Activated CD4-positive, alpha-beta T cell treated with anti-CD3 and anti-CD28 coated beads, Interleukin-2, amount 50 U/mL, for 24 hours (primary cell): Measurements from ENCODE around the gene MAP1LC3B2.

ENCODE experiments used
- DNase-seq, 2 donors: peaks; one replicate each; pipeline ENCODE4 v3.0.0-alpha.2; 2020; ENCODE audit warnings: low read depth in 1 of 2, low spot score in 1 of 2

The MAP1LC3B2 gene

DNA sequence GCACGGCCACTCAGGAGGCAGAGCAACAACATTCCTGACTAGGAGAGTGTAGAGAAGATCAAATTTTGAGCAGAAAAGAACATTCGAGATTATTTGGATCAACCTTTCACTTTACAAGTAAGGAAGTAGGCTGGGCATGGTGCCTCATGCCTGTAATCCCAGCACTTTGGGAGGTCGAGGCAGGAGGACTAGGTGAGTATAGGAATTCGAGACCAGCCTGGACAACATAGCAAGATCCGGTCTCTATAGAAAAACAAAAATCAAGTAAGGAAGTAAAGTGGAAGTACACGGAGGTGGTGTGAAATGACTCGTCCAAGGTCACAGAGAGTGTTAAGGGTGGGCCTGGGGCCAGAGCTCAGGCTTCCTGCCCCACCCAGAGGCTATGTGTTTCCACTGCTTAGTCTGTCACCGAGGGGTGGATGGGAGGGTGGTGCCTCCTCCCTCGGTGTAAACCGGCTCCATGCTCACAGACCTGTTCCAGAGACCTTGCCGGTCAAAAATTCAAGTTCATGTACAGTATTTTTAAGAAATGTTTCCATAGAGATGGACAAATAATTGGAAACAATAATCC lies 51.9 kb downstream of the MAP1LC3B2 start:
- DNase-seq, result no peak

DNA sequence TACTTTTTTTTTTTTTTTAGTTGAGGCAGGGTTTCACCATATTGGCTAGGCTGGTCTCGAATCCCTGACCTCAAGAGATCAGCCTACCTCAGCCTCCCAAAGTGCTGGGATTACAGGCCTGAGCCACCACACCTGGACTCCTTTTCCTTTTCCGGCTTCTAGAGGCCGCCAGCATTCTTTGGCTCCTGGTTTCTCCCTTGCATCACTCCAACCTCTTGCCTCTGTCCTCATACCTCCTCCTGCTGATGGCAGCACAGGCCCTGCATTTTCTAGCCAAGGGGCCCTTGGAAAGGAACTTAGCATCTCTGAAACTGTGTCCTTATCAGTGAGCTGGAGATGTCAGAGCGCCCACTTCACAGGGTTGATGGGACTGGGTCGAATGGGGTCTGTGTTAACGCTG lies 53.3 kb downstream of the MAP1LC3B2 start:
- no peak for DNase-seq

DNA sequence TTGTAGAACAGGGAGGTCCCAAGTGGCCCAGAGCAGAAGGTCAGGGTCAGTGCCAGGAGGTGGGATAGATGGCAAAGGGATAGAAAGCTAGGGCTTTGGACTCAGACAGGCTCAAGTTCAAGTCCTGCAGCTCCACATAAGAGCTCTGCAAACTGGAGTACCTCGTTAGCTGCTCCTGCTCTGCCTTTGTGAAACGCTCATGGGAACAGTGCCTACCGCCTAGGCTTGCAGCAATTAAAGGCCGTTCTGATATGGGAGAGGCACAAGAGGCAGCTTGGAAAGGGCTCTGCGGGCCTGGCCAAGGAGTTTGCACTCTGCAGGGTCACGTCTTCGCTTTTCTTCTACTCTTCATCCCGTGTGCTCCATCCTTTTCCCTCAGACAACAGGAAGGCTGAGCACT lies 54.1 kb downstream of the MAP1LC3B2 start:
- DNase-seq, result no peak

DNA sequence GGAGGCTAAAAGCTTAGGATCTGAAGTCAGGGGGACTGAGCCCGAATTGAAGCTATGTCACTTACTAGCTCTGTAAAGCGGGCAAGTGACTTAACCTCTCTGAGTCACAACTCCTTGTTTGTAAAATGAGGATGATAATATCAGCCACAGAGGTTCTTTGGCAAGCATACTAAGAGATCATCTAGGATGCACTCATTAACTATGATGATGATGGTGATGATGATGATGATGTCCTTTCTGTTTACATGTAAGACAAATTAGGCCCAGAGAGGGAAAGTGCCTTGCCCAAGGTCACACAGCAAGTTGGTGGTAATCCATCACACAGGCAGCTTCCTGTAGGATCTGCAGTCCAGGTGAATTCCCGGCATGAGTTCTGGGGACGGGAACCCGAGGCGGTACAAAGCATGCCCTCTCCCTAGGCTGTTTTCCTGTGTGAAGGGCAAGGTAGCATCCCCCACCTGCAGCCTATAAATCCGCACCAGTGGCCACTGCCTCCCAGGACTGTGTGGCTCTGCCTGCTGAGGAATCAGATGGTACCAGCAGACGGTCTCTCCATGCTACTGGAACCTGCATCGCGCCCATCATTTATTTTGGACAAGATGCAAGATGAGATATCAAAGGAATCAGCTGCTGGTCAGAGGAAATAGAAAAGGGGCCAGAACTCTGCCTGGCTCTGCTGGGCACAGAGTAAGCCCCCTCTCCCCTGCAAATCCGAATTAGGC lies 55.2 kb downstream of the MAP1LC3B2 start:
- DNase-seq, result no peak

DNA sequence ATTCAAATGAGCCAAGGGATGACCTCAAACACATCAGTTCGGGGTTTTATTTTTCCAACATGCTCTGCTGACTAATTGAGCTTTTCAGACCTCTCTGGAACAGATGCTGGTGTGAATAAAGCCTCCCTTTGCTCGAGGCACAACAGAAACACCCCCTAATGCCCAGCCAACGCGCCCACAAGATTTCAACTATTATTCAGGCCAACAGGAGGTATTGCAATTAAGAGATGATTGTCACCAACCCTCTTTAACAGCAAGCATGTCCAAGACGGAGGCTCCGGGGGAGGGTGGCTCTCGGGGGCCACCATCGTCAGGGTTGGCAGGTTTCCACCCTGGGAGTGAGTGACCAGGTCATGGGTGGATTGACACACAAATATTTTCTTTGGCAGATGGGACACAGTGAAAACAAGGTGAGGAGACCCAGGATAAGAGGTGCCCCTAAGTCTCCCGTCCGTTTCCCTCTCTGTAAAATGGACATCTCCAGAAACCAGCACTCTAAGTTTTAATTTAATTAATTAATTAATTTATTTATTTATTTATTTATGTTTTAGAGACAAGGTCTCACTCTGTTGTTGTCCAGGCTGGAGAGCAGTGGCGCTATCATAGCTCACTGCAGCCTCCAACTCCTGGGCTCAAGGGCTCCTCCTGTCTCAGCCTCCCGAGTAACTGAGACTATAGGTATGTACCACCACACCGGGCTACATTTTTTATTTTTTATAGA lies 56.1 kb downstream of the MAP1LC3B2 start:
- DNase-seq, result no peak

DNA sequence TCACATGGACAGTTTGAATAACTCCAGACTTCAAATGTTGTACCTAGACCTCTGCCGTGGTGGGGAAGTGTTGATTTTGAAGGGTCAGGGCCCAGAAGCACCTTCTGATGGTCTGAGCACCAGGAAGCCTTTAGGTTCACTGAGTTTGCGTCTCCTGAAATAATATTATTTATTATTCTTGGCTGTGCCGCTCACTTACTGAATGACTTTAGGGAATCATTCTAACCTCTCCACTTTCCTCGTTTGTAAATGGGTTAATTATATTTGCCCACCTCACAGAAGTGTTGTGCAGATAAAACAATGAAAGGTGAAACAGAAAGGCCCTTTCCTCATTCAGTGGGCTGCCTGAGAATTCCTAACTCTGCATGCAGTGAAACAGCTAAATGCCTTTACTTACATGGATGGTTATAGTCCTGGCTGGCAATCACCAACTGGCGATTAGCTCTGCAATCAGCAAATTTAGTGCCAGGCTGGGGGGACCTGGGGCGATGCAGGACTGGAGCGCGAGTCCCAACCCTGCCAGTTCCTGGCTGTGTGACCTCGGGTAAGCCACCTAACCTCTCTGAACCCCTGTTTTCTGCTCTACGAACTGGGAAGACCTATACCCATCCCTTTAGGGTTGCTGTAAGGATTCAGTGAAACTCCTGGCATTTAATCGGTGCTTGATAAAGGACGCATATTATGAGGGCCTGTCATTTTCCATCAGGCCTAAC lies 57.5 kb downstream of the MAP1LC3B2 start:
- DNase-seq, result no peak

DNA sequence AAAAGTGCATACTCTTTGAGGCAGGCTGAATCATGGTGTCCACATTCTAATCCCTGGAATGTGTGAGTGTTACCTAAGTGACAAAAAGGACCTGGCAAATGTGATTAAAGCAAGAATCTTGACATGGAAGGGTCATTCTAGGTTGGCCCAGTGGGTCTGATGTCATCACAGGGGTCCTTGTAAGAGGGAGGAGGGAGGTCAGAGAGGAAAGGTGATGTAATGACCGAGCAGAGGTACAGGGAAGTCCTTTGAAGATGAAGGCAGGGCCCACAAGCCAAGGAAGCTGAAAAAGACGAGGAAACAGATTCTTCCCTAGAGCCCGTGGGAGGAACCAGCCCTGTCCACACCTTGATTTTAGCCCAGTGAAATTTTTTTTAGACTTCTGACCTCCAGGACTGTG lies 60.1 kb downstream of the MAP1LC3B2 start:
- DNase-seq, result no peak

DNA sequence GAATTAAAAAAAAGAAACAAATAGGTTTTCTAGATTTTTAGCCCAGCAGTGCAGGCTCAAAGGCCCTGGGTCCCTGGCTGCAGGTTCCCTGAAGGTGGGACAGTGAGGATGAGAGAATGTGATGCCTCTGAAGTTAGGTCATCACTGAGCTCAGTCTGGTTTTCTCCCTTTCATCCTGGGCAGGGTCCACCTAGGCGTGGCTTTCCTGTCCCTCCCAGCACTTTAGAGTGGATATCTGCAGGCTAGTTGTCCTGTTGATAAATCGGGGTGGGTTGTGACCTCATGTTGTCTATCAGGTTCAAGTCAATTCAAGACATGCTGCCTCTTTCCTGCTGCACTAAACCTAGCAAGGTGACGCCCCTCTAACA lies 60.9 kb downstream of the MAP1LC3B2 start:
- DNase-seq, result no peak

DNA sequence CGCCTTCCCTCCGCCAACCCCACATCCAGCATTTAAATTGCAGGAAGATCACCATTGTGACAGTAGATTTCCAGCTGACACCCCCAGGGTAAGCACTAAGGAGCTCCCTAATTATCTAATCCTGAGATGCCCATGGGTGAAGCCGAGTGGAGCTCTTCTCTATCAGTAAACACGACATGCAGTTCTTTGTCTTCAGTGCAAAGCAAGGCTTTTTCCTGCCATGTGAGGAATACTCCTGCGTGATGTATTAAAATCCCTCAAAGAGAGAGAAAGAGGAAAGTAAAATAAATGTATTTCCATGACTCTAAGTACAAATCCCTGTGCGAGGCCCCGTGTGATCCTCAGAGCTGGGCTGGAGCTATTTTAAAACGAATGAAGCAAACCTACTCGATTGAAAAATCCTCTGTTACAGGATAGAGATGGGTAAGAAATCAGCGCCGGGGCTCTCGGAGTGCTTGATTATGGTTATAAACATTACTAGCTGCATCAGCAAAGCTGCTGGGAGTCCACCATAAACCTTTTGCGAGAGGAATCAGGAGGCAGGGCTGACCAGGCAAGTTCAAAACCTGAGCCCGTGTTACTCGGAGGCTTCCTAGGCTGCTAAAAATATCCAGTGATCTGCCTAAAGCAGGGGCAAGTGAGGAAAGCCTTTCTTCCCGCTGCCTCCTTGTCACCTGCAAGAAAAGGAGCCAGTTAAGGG lies 61.5 kb downstream of the MAP1LC3B2 start:
- DNase-seq, result no peak

DNA sequence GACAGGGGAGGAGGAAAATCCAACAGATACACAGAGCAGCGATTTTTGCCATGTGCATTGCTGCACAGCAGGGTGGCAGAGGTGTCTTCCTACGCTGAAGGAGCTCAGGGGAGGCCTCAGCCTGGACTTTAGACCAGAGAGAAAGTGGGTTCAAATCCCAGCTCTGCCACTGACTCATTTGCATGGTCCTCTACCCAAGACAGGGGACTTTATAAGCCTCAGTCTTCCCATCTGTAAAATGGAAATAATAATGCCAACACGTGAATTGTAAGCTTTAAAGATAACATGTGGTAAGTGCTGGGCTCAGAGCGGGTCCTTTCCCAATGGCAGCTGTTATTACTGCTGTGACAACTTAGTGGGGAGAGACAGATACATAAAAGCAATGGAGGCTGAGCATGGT lies 62.0 kb downstream of the MAP1LC3B2 start:
- no peak for DNase-seq

DNA sequence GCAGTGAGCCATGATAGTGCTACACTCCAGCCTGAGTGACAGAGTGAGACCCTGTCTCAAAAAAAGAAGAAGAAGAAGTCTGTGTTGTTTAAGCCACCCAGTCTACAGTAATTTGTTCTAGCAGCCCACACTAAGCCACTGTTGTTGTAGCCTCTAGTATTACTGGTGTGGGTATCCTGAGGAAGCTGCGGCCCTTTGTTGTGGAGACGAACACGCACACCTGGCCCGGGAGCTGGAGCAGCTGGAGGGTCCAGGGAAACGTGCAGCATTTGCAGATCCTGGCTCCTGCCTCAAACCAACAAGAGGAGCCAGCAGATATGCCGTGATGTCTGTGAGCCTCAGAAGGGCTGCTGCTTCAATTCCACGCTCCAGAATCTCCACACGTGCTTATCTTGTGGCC lies 65.3 kb downstream of the MAP1LC3B2 start:
- no peak for DNase-seq

DNA sequence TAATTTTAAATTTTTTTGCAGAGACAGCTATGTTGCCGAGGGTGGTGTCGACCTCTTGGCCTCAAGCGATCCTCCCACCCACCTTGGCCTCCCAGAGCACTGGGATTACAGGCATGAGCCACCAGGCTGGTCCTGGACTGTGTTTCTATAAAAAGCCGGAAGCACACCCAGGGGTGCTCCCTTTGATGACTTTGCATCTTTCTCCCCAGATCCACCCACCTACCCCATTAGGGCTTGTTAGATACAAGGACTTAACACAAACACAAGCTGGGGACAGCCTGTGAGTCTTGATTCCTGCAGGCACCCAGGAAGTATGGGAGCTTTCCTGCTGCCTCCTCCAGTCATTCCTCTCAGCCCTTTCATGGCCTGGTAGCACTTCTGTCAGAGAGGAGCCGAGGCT lies 67.0 kb downstream of the MAP1LC3B2 start:
- DNase-seq, result no peak
